ENCODE data around the gene GCN1.

GRCh38 chr12:120148011-120148410 lies 46.5 kb downstream of the GCN1 start:
- no peak for TF ChIP-seq EZH2 (IDR thresholded peaks at IDR 0.05; ENCODE audit: low read depth)
- TF ChIP-seq CTCF (conservative IDR thresholded peaks at IDR 0.05), result no peak

All from PC-9 (cell line).